ENCODE measurements around the gene ALG12. TPM values are rescaled to one million over a fixed set of nuclear protein-coding genes. Genes with fewer than 3 reads are reported as not detected.

The ALG12 gene
- total and polyA plus RNA-seq, 5 donors from 2014 or later: 12.6 to 18.1 (median 15.5) TPM

DNA sequence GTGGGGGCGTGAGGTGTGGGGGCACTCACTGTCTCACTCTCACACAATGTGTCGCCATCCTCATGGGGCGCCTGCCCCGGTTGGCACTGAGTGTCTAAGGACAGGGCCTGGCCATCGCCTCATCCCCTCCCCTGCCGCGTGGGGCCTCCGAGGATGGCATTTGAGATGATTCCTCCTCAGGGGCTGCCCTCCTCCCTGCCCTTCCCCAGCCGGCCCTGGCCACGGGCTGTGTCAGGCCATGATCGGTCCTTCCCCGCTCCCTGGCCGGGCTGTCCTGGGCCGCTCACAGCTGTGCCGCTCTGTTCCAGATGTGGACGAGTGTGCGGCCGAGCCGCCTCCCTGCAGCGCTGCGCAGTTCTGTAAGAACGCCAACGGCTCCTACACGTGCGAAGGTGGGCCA lies 4.7 kb upstream of the ALG12 start:
- Mint-ChIP-seq H3K27me3 (no peaks in the 10 kb centered on the region), H3K36me3 (peaks cover 7% of the 10 kb centered on the region), H3K4me1 (peaks cover 9 to 39% (median 28%) of the 10 kb centered on the region in 4 donors), H3K4me3 (peak overlapping the region in 2 of 4 donors; percentile 80 to 81), H3K27ac (no peak overlapping the region), H3K9me3 (no peaks in the 10 kb centered on the region)
- H3K27me3 ChIP-seq (ENCODE audit: control insufficient read depth, insufficient read depth, low read length): no peaks in the 10 kb centered on the region
- H3K27ac ChIP-seq (ENCODE audit: insufficient read depth, low read length, poor library complexity, severe bottlenecking): no peak overlapping the region
- peaks cover 3% of the 10 kb centered on the region for H3K36me3 ChIP-seq (ENCODE audit: control insufficient read depth, insufficient read depth, low read length)
- H3K4me3 ChIP-seq (ENCODE audit: low read depth, low read length): no peak overlapping the region
- no peak for DNase-seq
- ATAC-seq (ENCODE audit: low read depth in 2 of 2): no peak
- no peaks in the 10 kb centered on the region for H3K9me3 ChIP-seq (ENCODE audit: control insufficient read depth in 2 of 2, low read length in 2 of 2)
- peaks cover 27% of the 10 kb centered on the region for H3K4me1 ChIP-seq (ENCODE audit: control insufficient read depth, insufficient read depth, low read length, poor library complexity, severe bottlenecking)

DNA sequence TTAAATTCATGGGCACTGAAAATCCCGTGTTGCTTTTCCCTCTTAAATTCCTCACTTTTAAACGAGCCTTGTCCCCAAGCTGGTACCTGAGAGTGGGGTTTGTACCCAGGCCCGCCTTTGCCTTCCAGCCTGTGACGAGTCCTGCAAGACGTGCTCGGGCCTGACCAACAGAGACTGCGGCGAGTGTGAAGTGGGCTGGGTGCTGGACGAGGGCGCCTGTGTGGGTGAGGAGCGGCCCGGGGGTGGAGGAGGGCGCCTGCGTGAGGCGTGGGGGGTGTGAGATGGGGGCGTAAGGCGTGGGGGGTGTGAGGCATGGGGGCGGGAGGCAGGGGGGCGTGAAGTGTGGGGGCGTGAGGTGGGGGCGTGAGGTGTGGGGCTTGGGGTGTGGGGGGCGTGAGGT lies 4.2 kb upstream of the ALG12 start:
- no peaks in the 10 kb centered on the region for H3K9me3 ChIP-seq (ENCODE audit: control insufficient read depth in 2 of 2, low read length in 2 of 2)
- peaks cover 31% of the 10 kb centered on the region for H3K4me1 ChIP-seq (ENCODE audit: control insufficient read depth, insufficient read depth, low read length, poor library complexity, severe bottlenecking)
- Mint-ChIP-seq H3K9me3 (no peaks in the 10 kb centered on the region), H3K36me3 (peaks cover 7% of the 10 kb centered on the region), H3K27me3 (no peaks in the 10 kb centered on the region), H3K4me1 (peaks cover 9 to 40% (median 29%) of the 10 kb centered on the region in 4 donors), H3K4me3 (peak overlapping the region in 1 of 4 donors; percentile 68), H3K27ac (no peak overlapping the region)
- no peak overlapping the region for H3K4me3 ChIP-seq (ENCODE audit: low read depth, low read length)
- peaks cover 3% of the 10 kb centered on the region for H3K36me3 ChIP-seq (ENCODE audit: control insufficient read depth, insufficient read depth, low read length)
- DNase-seq: no peak
- no peak for ATAC-seq (ENCODE audit: low read depth in 2 of 2)
- H3K27me3 ChIP-seq (ENCODE audit: control insufficient read depth, insufficient read depth, low read length): no peaks in the 10 kb centered on the region
- H3K27ac ChIP-seq (ENCODE audit: insufficient read depth, low read length, poor library complexity, severe bottlenecking): no peak overlapping the region

DNA sequence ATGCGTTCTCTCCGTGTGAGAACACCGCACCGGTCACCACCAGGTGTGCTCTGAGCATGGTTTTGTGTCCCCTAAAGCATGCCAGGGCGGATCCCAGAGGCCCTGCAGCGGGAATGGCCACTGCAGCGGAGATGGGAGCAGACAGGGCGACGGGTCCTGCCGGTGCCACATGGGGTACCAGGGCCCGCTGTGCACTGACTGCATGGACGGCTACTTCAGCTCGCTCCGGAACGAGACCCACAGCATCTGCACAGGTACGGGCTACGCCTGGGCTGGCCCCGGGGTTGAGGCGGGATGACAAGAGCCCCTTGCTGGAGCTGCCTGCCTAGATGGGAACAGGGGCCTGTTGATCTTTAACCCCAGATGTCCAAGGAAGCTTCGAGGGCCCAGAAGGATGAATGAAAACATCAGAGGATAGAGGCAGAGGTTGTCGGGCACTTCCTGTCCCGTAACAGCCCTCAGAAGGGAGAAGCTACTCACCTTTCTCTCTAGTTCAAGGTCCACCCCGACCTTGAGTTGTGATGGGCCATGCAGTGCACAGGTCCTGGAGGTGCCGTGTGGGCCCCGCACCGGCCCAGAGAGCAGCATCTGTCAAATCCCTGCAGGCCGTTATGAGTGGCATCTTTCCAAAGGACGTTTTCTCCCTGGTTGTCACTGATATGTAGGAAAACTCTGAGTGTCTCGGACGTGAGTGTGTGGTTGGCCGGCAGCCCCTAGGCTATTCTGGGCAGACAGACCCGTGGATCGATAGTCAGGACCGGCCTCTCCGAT lies 3.5 kb upstream of the ALG12 start:
- Histone ChIP-seq H3K4me1 (ENCODE audit: control insufficient read depth, insufficient read depth, low read length, poor library complexity, severe bottlenecking) (peaks cover 39% of the 10 kb centered on the region), H3K27ac (ENCODE audit: insufficient read depth, low read length, poor library complexity, severe bottlenecking) (no peak overlapping the region), H3K27me3 (ENCODE audit: control insufficient read depth, insufficient read depth, low read length) (no peaks in the 10 kb centered on the region), H3K36me3 (ENCODE audit: control insufficient read depth, insufficient read depth, low read length) (peaks cover 3% of the 10 kb centered on the region), H3K4me3 (ENCODE audit: low read depth, low read length) (no peak overlapping the region), H3K9me3 (ENCODE audit: control insufficient read depth in 2 of 2, low read length in 2 of 2) (no peaks in the 10 kb centered on the region)
- DNase-seq: no peak
- Mint-ChIP-seq H3K27me3 (no peaks in the 10 kb centered on the region), H3K9me3 (no peaks in the 10 kb centered on the region), H3K4me3 (peak overlapping the region in 2 of 4 donors; percentile 4 to 87), H3K27ac (no peak overlapping the region), H3K4me1 (peaks cover 9 to 40% (median 30%) of the 10 kb centered on the region in 4 donors), H3K36me3 (peaks cover 7% of the 10 kb centered on the region)
- ATAC-seq (ENCODE audit: low read depth in 2 of 2): no peak

DNA sequence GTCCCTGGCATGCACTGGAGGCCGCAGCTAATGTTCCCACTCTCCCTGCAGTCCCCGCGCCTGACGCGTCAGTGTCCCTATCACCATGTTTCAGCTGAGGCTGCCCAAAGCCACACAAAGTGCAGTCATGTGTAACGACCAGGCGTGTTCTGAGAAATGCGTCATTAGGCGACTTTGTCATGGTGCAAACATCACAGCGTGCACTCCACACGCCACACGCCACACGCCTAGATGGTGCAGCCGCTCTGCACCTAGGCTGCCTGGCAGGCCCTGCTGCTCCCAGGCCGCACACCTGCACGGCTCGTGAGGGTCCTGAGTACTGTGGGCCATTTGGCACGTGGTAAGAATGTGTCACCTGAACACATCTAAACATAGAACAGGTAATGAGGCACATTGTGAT lies 2.6 kb upstream of the ALG12 start:
- Mint-ChIP-seq H3K4me3 (peak overlapping the region; percentile 58 to 87 (median 70)), H3K27me3 (no peaks in the 10 kb centered on the region), H3K36me3 (peaks cover 7% of the 10 kb centered on the region), H3K9me3 (no peaks in the 10 kb centered on the region), H3K27ac (no peak overlapping the region), H3K4me1 (peaks cover 5 to 41% (median 28%) of the 10 kb centered on the region in 4 donors)
- Histone ChIP-seq H3K27me3 (ENCODE audit: control insufficient read depth, insufficient read depth, low read length) (no peaks in the 10 kb centered on the region), H3K27ac (ENCODE audit: insufficient read depth, low read length, poor library complexity, severe bottlenecking) (no peak overlapping the region), H3K36me3 (ENCODE audit: control insufficient read depth, insufficient read depth, low read length) (peaks cover 3% of the 10 kb centered on the region), H3K4me1 (ENCODE audit: control insufficient read depth, insufficient read depth, low read length, poor library complexity, severe bottlenecking) (peaks cover 37% of the 10 kb centered on the region), H3K9me3 (ENCODE audit: control insufficient read depth in 2 of 2, low read length in 2 of 2) (no peaks in the 10 kb centered on the region), H3K4me3 (ENCODE audit: low read depth, low read length) (no peak overlapping the region)
- ATAC-seq (ENCODE audit: low read depth in 2 of 2) (no peak), DNase-seq (no peak)

DNA sequence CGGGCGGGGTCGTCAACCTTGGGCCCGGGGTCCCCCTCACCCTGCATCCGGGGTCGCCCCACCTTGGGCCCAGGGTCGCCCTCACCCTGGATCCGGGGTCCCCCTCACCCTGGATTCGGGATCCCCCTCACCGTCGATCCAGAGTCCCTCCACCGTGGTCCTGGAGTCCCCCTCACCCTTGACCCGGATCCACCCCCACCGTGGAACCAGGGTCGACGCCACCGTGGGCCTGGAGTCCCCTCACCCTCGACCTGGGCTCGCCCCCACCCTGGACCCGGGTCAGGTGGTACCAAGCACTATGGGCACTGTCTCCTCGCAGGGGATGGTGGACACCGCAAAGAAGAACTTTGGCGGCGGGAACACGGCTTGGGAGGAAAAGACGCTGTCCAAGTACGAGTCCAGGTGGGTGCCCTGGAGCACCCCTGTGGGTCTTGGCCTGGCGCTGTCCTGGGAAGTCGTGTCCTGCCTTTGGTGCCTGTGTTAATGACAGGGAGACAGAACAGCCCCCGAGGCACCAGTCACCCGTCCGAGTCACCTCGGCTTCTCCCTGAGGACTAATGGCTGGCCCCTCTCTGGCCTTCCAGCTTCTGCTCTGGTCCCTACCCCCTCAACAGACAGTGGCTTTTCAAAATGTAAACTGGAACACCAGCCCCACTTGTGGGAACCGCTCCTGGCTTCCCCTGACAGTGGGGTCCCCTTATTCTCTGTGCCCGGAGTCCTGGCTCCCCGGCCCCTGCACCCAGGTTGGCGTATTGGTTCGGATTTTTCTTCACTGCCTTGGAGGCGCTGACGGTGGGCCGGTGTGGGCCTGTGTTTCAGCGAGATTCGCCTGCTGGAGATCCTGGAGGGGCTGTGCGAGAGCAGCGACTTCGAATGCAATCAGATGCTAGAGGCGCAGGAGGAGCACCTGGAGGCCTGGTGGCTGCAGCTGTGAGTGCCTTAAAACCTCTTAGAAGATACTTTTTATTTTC lies 958 bp upstream of the ALG12 start:
- Histone ChIP-seq H3K4me1 (ENCODE audit: control insufficient read depth, insufficient read depth, low read length, poor library complexity, severe bottlenecking) (peaks cover 27% of the 10 kb centered on the region), H3K36me3 (ENCODE audit: control insufficient read depth, insufficient read depth, low read length) (peaks cover 3% of the 10 kb centered on the region), H3K27me3 (ENCODE audit: control insufficient read depth, insufficient read depth, low read length) (no peaks in the 10 kb centered on the region), H3K9me3 (ENCODE audit: control insufficient read depth in 2 of 2, low read length in 2 of 2) (no peaks in the 10 kb centered on the region), H3K27ac (ENCODE audit: insufficient read depth, low read length, poor library complexity, severe bottlenecking) (peak overlapping the region; percentile 23), H3K4me3 (ENCODE audit: low read depth, low read length) (no peak overlapping the region)
- ATAC-seq (ENCODE audit: low read depth in 2 of 2) (no peak), DNase-seq (no peak)
- no peaks in the 10 kb centered on the region for H3K36me3 Mint-ChIP-seq
- H3K27me3 Mint-ChIP-seq: no peaks in the 10 kb centered on the region
- peaks cover 5 to 39% (median 20%) of the 10 kb centered on the region in 4 donors for H3K4me1 Mint-ChIP-seq
- peak overlapping the region in 2 of 3 donors; percentile 76 to 85 for H3K27ac Mint-ChIP-seq
- H3K4me3 Mint-ChIP-seq: peak overlapping the region; percentile 76 to 88 (median 85)
- H3K9me3 Mint-ChIP-seq: no peaks in the 10 kb centered on the region

DNA sequence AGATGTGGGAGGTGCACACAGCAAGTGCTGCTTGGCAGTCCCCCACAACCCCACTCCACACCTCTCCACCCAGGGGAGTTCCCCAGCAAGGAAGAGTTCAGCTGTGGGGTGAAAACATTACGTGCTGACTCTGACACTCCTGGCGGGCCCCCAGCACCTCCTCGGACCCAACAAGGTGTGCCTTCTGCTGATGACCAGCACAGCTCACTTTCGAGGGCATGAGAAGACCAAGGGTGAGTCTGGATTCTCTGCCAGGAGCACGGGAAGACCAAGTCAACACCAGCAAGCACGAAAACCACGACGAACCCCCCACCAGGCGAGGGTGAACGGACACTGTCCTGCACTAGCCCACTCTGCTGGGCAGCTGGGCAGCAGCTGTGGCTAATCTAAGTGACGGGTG lies 1.4 kb downstream of the ALG12 start:
- Histone ChIP-seq H3K4me3 (ENCODE audit: low read depth, low read length) (no peak overlapping the region), H3K27me3 (ENCODE audit: control insufficient read depth, insufficient read depth, low read length) (no peaks in the 10 kb centered on the region), H3K27ac (ENCODE audit: insufficient read depth, low read length, poor library complexity, severe bottlenecking) (peak overlapping the region; percentile 14), H3K4me1 (ENCODE audit: control insufficient read depth, insufficient read depth, low read length, poor library complexity, severe bottlenecking) (peaks cover 27% of the 10 kb centered on the region), H3K9me3 (ENCODE audit: control insufficient read depth in 2 of 2, low read length in 2 of 2) (no peaks in the 10 kb centered on the region), H3K36me3 (ENCODE audit: control insufficient read depth, insufficient read depth, low read length) (peaks cover 20% of the 10 kb centered on the region)
- no peaks in the 10 kb centered on the region for H3K36me3 Mint-ChIP-seq
- peaks cover 0 to 43% (median 18%) of the 10 kb centered on the region in 4 donors for H3K4me1 Mint-ChIP-seq
- H3K4me3 Mint-ChIP-seq: peak overlapping the region; percentile 89 to 96 (median 92)
- peak overlapping the region in 2 of 3 donors; percentile 87 to 91 for H3K27ac Mint-ChIP-seq
- H3K27me3 Mint-ChIP-seq: no peaks in the 10 kb centered on the region
- DNase-seq (no peak), ATAC-seq (ENCODE audit: low read depth in 2 of 2) (no peak)
- no peaks in the 10 kb centered on the region for H3K9me3 Mint-ChIP-seq

DNA sequence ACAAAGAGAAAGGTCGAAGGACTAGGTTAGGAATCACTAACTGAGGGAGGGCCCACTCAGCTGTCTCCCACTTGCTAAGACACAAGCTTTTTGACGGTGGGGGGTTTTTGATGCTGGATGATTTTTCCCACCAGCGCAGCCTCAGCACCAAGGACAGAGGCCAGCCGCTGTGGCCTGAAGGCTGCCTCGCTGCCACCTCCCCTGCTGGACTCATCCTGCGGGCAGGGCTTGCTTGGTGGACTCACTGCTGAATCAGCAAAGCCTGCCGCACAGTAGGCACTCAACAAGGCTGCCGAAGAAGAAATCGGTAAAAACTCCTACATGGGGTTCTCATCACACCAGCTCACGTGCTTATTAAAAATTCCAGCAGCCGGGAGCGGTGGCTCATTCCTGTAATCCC lies 2.6 kb downstream of the ALG12 start:
- no peak for ATAC-seq (ENCODE audit: low read depth in 2 of 2)
- Mint-ChIP-seq H3K4me3 (no peak overlapping the region), H3K27me3 (no peaks in the 10 kb centered on the region), H3K27ac (no peak overlapping the region), H3K9me3 (no peaks in the 10 kb centered on the region), H3K4me1 (peaks cover 0 to 41% (median 16%) of the 10 kb centered on the region in 4 donors), H3K36me3 (no peaks in the 10 kb centered on the region)
- Histone ChIP-seq H3K27ac (ENCODE audit: insufficient read depth, low read length, poor library complexity, severe bottlenecking) (peak overlapping the region; percentile 14), H3K36me3 (ENCODE audit: control insufficient read depth, insufficient read depth, low read length) (peaks cover 27% of the 10 kb centered on the region), H3K4me3 (ENCODE audit: low read depth, low read length) (no peak overlapping the region), H3K27me3 (ENCODE audit: control insufficient read depth, insufficient read depth, low read length) (no peaks in the 10 kb centered on the region), H3K4me1 (ENCODE audit: control insufficient read depth, insufficient read depth, low read length, poor library complexity, severe bottlenecking) (peaks cover 27% of the 10 kb centered on the region), H3K9me3 (ENCODE audit: control insufficient read depth in 2 of 2, low read length in 2 of 2) (no peaks in the 10 kb centered on the region)
- no peak for DNase-seq
